ENCODE data around the gene ST3GAL4.
A peak's percentile ranks its signal among the peaks of the same experiment; 100 is the strongest.

Gene ST3GAL4

DNA sequence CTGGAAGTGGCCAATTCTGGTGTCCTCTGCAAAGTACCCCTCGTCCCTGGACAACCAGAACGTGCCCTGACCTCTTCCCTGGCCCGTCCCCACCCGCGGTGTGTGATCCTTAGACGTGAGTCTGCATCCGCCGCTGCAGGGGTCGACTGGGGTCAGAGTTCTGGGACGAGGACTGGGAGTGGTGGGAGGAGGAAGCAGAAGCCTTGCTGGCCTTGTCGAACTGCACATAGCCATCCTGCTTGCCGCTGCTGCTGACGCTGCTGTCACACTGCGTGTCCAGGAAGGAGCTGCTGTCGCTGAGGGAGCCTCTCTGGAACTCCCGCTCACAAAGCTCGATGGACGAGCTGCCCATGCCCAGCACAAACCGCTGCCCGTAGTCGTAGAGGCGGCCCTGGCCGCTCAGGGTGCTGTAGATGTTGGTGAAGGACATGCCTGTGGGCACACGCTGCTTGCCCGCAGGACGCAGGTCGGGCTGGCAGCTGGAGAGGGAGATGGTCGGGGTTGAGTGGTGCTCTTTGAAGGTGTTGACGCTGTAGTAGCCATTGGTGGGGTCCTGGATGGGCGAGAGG, 69.1 kb downstream of the ST3GAL4 start:
- DNase-seq (ENCODE audit: low read depth, low spot score) = no peak

DNA sequence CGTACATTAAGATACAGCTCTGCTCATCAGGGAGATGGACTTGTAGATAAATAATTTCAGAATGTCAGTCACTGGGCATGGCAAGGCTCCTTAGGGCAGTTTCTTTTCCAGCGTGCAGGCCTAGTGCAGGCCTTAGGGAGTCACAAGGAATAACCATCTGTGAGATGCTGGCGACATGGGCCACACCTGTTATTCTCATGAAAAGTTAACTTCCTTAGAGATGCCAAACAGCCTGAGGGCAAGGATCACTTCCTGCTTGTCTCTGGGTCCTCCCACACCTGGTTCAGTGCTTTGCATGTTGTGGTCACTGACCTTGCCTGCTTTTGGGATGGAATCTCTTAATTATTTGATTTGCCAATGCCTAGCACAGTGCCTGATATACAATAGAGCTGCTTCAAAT, 70.6 kb downstream of the ST3GAL4 start:
- DNase-seq (ENCODE audit: low read depth, low spot score) = no peak

DNA sequence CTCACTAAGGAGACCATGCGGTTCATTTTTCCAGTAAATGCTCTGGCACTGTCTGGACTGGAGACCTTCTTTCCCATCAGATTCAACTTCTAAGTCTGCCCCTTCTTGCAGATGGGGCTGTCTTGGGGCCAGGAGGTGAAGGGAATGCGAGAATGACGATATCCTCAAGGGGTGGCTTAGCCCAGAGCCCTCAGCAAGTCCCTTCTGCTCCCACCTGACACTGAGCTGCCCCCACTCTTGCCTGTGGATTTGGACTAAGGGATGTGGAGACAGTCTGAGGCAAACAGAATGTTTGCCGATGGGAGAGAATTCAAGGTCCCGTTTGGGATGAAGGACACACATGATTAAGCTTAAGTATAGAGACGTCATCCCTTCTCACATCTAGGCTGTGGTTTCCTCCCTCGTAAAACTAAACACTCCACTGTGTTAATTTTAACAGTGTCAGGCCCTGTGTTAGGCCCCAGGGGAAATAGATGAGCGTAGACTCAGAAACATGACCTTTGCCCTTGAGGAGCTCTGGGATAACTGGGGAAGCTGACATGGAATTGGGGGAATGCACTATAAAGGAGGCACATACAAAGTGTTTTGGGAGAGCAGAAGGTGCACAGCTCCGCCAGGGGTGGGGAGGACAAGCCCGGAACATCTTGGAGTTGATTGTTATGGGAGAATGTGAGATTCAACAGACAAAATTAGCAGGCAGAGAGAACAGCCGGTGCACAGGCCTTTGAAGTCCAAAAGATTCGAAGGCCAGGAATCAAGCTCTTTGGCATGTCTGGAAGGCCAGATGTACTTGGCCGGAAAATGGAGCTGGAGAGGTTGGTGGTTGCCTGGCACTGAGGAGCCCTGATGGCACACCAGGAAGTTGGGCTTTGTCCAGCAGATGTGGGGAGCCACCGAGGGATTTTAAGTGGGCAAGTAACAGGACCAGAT, 71.6 kb downstream of the ST3GAL4 start:
- no peak for DNase-seq (ENCODE audit: low read depth, low spot score)

DNA sequence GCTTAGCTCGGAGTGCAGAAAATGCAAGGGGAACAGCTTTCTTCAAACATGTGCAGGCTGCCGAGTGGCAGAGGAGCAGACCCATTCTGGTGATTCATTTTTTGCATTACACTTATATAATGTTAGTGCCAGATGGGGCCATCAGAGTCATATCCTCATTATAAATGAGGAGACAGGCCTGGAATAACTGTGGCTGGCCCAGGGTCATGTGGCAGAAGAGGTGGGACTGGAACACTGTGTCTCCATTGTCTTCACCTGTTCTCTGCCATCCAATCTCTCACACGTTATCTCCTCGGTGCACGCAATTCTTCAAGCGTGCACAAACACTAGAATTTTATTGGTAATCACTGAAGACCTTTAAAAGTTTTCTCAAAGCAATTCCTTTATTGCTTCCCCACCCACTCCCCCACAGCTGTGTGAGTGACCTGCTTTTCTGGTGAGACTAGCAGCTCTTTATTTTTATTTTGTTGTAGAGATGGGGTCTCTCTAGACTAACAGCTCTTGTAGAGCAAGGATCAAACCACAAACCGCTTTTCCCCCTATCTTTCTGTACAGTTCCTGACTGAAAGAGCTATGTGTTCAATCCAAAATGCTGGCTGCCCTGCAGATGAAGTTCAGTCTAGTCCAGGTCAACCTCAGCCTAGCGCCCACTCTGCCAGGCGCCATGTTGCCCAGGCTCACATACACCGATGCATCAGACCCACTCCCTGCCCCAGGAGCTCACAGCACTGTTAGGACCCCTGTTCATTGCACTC, 75.3 kb downstream of the ST3GAL4 start:
- DNase-seq (ENCODE audit: low read depth, low spot score) = no peak

DNA sequence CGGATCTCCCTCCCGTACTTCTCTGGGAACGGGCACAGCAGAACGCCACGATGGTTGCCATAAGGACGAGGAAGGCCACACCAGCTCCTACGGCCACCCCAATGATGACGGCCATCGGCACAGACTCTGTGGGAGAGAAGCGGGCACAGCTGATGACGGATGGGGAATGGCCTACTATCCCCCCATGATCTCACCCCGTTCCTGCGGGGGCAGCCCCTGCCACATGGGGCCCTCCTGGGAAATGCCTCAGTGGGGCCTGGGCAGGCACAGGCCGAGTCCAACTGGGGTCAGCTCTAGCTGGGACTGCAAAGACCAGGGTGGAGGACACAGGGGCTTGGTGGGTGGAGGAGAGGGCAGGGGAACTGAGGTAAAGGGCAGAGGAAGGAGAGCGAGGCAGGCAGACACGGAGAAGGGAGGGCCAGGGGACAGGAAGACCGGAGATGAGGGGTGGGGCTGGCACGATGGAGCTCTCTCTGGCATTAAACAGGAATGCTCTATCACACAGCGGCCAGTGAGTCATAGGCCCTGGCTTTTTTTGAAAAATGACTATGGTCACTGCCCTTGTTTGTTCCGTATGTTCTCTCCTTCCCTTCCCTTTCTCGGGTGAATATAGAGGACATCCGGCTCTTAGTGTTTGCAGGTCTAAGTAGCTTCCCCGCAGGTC, 76.0 kb downstream of the ST3GAL4 start:
- DNase-seq (ENCODE audit: low read depth, low spot score) = no peak

DNA sequence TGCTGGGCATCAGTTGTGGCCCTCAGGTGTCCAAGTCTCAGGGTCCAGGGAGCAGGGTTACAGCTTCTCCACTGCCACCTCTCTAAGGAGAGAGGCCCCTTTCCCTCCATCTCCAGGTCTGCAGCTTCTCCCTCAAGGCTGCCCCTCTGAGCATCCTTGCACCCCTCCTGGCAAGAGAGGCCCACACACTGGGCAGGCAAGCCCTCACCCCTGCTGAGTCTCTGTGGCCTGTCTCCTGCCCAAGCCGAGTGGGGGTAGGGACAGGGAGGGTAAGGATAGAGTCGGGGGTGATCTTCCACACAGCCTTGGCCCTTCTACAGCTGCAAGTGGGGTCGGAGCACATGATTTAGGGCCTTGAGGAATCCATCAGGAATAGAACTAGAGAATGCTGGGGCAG, 76.6 kb downstream of the ST3GAL4 start:
- no peak for DNase-seq (ENCODE audit: low read depth, low spot score)

DNA sequence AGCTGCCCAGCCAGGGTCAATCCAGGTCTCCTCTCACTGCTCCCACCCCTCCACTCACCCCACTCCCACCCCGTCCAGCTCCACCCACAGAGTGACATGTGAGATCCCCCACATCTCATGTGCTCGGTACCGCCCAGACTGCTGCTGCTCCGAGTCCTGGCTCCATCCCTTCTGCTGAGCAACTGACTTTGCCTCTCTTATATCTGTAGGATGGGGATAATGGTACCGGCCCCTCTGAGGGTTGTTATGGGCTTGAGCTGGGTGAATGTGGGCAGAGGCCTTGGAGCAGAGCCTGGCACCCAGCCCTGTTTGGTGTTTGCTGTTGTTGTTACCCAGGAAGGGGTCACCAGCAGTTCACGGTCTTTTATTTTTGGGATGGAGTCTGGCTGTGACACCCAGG, 77.0 kb downstream of the ST3GAL4 start:
- DNase-seq (ENCODE audit: low read depth, low spot score) = no peak

DNA sequence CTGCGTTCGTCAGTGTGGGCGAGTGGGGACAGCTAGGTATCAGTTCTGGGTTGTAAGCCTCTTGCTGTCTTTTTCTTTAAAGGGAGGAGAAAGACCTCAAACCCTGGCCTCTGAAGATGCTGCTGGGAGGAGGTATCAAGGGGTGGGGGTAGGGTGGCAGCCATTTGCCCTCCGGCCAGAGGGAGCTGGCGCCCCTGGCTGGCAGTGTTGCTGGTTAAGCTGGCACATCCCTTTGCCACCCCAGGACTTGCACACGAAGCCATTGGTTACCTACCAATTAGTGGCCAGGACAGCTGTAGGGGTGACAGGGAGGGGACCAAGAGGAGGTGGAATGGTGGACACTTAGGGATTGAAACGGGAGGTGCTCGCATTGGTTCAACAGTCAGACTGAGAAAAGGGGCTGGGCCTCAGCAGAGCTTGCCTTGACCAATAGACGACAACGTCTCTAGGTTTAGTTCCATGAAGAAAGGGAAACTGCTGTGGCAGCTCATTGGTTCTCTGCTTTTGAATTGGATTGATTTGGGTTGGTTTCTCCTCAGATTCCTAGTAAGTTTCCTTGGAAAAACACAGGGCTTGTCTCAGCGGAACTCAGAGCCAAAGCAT, 77.9 kb downstream of the ST3GAL4 start:
- no peak for DNase-seq (ENCODE audit: low read depth, low spot score)

DNA sequence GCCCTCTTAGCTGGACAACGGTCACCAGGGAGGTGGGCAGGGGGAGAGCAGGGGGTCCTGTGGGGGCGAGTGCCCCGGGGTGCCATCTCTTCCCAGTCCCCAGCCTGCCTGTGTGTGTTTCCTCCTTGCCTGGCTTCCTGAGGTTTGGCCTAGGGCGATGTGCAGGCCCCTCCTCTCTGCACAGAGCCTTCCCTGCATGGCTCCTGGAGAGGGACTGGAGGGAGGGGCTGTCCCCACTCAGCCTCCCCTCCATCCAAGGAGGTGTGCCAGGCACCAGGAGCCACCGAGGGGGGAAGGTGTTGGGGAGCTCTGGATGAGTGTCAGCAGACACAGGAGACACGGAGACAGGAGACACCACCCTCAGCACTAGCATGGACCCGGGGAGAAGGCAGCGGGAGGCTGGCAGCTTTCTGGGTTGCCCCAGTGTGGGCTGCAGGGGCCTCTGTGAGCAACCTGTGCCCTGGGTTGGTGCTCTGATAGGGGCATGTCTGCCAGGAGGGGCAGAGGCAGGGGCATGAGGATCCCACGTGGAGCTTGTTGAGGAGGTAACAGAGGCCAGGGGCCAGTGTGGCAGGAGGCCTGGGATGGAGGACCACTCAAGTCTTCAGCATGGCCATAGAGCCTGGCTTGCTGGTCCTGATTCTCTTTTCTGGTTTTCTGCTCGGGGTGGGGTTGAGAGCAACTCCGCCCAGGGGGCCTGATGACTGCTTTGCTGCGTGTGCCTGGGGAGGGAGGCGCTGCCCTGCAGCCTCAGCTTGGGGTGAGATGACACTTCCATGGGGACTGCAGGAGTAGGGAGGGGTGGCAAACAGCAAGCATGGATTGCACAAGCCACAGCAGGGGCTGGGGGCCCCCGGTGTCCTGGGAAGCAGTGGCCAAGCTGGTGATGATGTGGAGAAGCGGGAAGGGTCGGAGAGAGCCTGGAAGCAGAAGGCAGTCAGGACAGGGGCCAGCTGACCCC, 78.8 kb downstream of the ST3GAL4 start:
- DNase-seq (ENCODE audit: low read depth, low spot score) = no peak

DNA sequence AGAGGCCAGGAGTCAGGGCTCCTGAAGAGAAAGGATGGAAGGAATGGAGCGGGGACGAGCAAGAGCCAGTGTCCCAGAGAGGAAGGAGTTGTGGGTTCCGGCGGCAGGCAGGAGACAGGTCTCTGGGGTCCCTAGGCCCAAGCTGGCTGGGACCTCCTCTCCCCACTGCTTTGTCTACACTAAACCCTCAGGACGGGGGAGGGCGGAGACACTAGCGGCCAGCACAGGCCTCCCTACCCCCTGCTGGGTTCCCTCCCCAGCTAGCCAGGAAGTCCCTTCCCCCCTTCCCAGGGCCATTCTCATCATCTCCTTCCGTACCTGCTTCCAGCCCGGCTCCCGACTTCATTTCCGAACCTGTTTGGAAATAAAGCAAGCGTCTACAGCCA, 79.5 kb downstream of the ST3GAL4 start:
- DNase-seq (ENCODE audit: low read depth, low spot score) = no peak

DNA sequence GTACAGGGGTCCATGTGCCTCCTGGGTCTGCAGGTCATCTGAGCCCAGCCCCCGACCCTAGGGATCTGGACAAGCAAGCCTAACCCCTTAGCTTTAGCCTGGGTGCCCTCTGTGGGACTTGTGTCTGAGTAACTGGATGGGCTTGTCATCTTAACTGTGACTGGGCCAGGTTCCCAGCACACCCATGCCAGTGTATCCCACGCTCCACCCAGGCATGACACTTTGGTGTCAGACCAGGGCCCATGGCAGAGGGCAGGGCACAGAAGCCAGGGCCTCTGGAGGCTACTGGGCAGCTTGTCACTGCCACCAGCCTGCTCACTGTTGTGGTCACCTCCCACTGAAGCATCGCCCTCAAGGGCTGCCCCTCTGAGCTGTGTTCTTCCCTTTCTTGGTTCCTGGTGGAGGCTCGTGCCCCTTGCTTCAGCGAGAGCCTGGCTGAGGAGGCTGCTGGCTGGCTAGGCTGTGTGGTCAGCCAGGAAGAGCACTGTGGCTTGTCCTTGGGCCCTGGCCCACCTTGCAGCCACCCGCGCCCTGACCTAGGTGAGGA, 80.8 kb downstream of the ST3GAL4 start:
- no peak for DNase-seq (ENCODE audit: low read depth, low spot score)

DNA sequence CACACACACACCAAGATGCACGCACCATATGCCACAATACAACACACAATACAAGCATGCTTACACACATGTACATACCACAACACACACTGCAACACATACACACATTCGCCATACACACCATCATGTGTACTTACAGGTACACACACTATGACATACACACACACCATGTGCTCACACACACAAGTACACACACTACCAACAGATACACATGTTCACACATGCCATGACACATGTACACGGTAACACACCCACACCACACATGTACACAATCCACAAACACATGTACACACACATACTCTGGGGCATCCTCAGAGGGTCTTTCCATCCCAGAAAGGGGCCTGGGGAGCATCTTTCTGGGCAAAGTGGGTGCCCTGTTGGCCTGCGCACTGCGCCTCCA, 82.2 kb downstream of the ST3GAL4 start:
- no peak for DNase-seq (ENCODE audit: low read depth, low spot score)

DNA sequence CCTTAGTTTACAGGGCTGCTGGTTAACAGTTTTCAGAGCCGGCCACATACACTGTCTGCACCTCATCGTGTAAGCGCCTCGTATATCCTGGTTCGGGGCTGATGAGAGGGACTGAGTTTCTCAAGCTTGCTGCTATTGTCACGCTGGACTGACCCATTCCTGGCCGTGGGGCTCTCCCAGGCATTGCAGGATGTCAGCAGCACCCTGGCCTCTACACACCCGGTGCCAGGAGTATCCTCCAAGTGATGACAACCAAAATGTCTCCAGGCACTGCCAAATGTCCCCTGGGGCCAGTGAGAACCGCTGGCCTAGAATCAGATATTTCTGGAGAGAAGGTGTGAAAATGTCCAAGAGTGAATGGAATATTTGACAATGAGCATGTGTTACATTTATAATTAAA, 82.8 kb downstream of the ST3GAL4 start:
- DNase-seq (ENCODE audit: low read depth, low spot score) = no peak

DNA sequence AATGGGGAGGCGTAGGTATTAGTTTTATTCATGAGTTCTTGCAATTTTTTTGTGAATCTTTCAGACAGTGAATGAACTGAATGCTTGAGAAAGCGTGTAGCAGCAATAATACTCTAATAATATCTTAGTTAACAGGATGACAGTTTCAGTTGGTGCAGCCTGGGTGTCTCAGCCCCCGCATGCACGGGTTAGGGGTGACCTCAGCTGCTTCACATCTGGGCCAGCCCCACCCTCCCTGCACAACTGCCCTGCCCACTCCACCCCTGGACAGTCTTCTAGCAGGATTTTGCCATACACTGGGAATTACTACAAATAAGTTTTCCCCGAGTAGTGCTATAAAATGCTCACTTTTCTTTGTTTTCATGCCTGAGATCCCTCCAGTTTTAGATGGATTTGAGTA, 83.2 kb downstream of the ST3GAL4 start:
- DNase-seq (ENCODE audit: low read depth, low spot score) = no peak

DNA sequence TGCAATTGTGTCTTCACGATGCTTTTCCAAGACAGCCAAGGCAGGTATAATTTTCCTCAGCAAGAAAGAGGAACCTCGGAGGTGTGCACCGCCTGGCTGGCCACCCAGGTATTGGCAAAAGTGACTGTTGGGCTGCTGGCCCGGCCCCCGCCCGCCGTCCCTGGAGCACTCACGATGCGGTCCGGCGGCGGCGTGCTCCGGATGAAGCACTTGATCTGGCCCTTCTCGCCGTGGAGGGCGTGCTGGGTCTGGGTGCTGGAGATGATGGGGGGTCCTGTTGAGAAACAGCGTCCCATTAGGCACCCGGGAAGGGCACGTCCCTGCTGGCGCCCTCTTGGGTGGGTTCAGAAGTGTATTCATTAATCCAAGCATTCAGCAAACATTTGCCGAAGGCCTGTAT, 84.8 kb downstream of the ST3GAL4 start:
- DNase-seq (ENCODE audit: low read depth, low spot score) = no peak

DNA sequence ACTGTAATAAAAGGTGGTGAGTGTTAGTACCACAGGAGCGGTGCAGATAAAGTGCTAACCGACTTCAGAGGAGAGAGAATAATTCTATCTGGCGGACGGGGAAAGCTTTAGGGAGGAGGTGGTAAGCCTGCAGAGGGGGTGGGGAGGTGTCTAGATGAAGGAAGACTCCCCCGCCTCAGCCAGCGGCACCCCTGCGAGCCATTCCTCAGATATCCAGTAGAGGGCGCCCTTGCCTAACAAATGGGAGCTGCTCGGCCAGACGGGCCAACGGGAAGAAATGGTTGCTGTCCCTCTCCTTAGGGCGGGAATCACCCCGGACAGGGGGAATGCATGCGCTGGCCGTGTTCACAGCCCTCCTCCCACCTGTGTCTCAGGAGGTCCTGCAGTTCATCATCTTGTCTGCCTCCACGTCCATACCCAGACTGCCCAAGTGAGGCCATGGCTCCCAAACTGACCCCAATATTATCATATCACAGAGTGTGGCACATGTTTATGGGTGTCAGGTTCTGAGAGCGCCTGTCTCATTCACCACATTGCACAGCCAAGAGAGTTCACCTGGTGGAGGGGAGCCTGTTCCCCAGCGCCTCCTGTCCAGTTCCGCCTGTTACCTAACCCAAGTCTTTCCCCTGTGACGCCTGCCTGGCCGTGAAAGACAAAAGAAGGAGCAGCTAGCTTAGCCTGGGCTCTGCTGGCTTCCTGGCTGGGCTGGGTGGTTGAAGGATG, 85.5 kb downstream of the ST3GAL4 start:
- DNase-seq (ENCODE audit: low read depth, low spot score) = peak; percentile 44

DNA sequence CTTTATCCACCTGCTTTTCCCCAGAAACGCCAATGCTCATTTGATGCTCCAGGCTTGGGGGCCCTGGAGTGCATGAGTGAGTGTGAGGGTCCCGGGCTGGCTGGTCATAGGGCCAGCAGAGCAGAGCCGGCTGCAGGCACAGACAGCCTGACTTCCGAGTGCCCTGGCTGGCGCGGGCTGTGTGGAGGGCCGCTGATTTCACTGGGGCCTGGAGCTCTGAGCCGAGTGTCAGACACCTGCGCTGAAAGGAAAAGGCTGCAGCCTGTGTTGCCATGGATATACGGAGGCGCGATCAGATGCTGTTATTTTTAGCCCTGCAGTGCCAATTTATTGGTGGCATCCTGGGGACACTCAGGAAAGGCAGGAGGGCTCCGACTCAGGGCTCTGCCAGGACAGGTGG, 87.6 kb downstream of the ST3GAL4 start:
- DNase-seq (ENCODE audit: low read depth, low spot score) = no peak

DNA sequence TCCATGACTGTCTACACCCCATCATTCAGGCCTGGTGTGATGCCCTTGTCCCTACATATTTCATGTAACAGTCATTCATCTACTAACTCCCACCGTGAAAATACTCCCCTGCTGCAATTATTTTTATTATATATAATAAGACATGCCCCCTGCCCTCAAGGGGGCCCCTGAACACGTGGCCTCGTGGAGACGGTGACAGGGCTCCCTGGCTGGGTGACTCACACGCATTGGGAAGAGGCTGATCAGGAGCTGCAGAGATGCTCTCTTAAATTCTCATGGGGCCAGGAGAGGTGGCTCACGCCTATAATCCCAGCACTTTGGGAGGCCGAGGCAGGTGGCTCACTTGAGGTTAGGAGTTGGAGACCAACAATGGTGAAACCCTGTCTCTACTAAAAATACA, 88.6 kb downstream of the ST3GAL4 start:
- no peak for DNase-seq (ENCODE audit: low read depth, low spot score)

DNA sequence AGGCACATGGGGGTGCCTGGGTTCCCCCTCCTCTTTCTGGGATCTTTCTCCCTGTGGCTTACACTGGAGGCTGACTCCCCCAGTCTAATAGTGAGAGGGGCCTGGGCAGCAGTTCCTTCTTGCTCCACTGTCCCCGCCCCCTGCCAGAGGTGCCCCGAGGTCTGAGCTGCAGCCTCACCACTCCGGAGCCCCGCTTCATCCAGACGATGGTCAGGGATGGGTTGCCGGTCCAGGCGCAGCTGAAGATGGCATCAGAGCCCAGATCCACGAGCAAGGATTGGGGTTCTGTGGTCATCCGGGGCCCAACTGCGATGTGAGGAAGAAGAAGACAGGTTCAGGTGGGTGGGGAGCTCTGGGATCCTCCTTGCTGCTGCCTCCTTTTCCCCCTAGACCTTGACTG, 91.1 kb downstream of the ST3GAL4 start:
- DNase-seq (ENCODE audit: low read depth, low spot score) = no peak

DNA sequence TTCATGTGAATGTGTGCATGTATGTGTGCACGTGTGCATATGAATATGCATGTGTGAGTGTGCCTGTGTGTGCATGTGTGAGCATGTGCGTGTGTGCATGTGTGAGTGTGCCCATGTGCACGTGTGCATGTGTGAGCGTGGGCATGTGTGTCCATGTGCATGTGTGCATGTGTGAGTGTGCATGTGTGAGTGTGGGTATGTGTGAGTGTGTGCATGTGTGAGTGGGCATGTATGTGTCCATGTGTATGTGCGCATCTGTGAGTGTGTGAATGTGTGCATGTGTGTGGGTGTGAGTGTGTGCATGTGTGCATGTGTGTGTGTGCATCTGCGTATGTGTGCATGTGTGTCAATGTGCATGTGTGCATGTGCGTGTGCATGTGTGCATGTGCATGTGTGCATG, 94.7 kb downstream of the ST3GAL4 start:
- no peak for DNase-seq (ENCODE audit: low read depth, low spot score)

Data from activated naive CD8-positive, alpha-beta T cell treated with anti-CD3 and anti-CD28 coated beads, Interleukin-2, amount 50 U/mL, for 16 hours (primary cell).